ENCODE results near the gene SEC61A2. TPM values are rescaled to one million over a fixed set of nuclear protein-coding genes. Genes with fewer than 3 reads are reported as not detected.

Gene SEC61A2
- total RNA-seq, 2 donors from 2014 or later, result 0.66 to 4.2 TPM

GRCh38 chr10:12205082-12205481 is 75.6 kb downstream of the SEC61A2 start:
- Histone ChIP-seq H3K4me1 (no peaks in the 10 kb centered on the region), H3K36me3 (replicated peaks in 1 of 2; ENCODE audit: insufficient read depth in 1 of 2, low read depth in 2 of 2) (peaks cover 0 to 12% of the 10 kb centered on the region in 2 donors), H3K27ac (no peak overlapping the region), H3K4me3 (no peak overlapping the region), H3K9me3 (no peaks in the 10 kb centered on the region), H3K27me3 (no peaks in the 10 kb centered on the region)
- DNase-seq, result no peak
- no peak for TF ChIP-seq POLR2A (IDR thresholded peaks at IDR 0.05)
- TF ChIP-seq, protein P1, sequence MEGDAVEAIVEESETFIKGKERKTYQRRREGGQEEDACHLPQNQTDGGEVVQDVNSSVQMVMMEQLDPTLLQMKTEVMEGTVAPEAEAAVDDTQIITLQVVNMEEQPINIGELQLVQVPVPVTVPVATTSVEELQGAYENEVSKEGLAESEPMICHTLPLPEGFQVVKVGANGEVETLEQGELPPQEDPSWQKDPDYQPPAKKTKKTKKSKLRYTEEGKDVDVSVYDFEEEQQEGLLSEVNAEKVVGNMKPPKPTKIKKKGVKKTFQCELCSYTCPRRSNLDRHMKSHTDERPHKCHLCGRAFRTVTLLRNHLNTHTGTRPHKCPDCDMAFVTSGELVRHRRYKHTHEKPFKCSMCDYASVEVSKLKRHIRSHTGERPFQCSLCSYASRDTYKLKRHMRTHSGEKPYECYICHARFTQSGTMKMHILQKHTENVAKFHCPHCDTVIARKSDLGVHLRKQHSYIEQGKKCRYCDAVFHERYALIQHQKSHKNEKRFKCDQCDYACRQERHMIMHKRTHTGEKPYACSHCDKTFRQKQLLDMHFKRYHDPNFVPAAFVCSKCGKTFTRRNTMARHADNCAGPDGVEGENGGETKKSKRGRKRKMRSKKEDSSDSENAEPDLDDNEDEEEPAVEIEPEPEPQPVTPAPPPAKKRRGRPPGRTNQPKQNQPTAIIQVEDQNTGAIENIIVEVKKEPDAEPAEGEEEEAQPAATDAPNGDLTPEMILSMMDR (IDR thresholded peaks at IDR 0.05), result no peak
- WGBS, 2 donors, result 76 to 87% methylated on average over 3 of the region's 3 CpGs
- no peak for ATAC-seq
- intact Hi-C loops (cut with DNase I), result no loop called here

- intact Hi-C loops (cut with DNase I), result no loop called here
- Histone ChIP-seq H3K27ac (no peak overlapping the region), H3K27me3 (no peaks in the 10 kb centered on the region), H3K36me3 (replicated peaks in 1 of 2; ENCODE audit: insufficient read depth in 1 of 2, low read depth in 2 of 2) (peaks cover 0 to 19% of the 10 kb centered on the region in 2 donors), H3K4me1 (no peaks in the 10 kb centered on the region), H3K4me3 (no peak overlapping the region), H3K9me3 (no peaks in the 10 kb centered on the region)
- 53 to 76% methylated on average over 3 of the region's 3 CpGs for WGBS, 2 donors
- TF ChIP-seq, protein P1 (IDR thresholded peaks at IDR 0.05), result no peak
- no peak for TF ChIP-seq POLR2A (IDR thresholded peaks at IDR 0.05)
- DNase-seq (no peak), ATAC-seq (no peak)
Measured at GRCh38 chr10:12207114-12207513, 77.6 kb downstream of the SEC61A2 start.

DNA sequence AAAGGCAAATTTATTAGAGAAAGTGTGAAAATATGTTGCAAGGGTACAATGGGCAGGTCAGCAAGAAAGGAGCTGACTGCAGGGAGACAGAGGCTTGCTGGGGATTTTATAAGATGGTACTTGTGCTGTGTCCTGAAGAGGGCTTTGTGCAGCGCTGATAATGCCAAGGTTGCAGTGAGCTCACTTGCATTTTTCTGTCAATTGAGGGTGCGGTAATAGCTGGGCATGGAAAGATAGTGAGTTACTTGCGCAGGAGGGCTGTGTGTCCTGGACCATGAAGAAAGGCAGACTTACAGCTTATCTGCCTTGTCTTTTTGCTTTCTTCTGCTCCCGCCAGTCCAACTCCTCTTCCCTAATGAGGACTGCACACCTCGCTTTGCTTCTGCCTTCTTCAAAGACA is 79.0 kb downstream of the SEC61A2 start:
- WGBS, 2 donors, result 86 to 90% methylated on average over 5 of the region's 5 CpGs
- intact Hi-C loops (cut with DNase I), result no loop called here
- no peak for DNase-seq
- peaks cover 0 to 16% of the 10 kb centered on the region in 2 donors for H3K36me3 ChIP-seq (replicated peaks in 1 of 2; ENCODE audit: insufficient read depth in 1 of 2, low read depth in 2 of 2)
- H3K4me1 ChIP-seq, result no peaks in the 10 kb centered on the region
- H3K27ac ChIP-seq, result no peak overlapping the region
- H3K4me3 ChIP-seq, result no peak overlapping the region
- ATAC-seq, result no peak
- H3K9me3 ChIP-seq, result no peaks in the 10 kb centered on the region
- H3K27me3 ChIP-seq, result no peaks in the 10 kb centered on the region
- TF ChIP-seq POLR2A (IDR thresholded peaks at IDR 0.05), result no peak
- TF ChIP-seq, protein P1 (IDR thresholded peaks at IDR 0.05), result no peak

DNA sequence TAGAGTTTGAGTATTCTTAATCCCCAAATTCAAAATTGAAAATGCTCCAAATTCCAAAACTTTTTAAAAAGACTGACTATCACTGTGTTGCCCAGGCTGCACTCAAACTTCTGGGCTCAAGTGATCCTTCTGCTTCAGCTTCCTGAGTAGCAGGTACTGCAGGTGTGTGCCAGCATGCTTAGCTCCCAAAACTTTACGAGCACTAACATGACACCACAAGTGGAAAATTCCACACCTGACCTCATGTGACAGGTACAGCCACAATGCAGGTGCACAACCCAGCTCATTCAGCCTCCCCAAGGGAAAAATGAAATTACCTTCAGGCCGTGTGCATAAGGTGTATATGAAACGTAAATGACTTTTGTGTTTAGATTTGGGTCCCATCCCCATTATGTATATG is 83.0 kb downstream of the SEC61A2 start:
- no peak for TF ChIP-seq POLR2A (IDR thresholded peaks at IDR 0.05)
- TF ChIP-seq, protein P1 (IDR thresholded peaks at IDR 0.05), result no peak
- DNase-seq, result no peak
- H3K9me3 ChIP-seq, result no peaks in the 10 kb centered on the region
- H3K4me1 ChIP-seq, result peaks cover 13% of the 10 kb centered on the region
- H3K27ac ChIP-seq, result no peak overlapping the region
- H3K4me3 ChIP-seq, result no peak overlapping the region
- WGBS, 2 donors, result 76 to 88% methylated on average over 3 of the region's 3 CpGs
- H3K27me3 ChIP-seq, result no peaks in the 10 kb centered on the region
- no peak for ATAC-seq
- H3K36me3 ChIP-seq (replicated peaks in 1 of 2; ENCODE audit: insufficient read depth in 1 of 2, low read depth in 2 of 2), result peaks cover 0 to 15% of the 10 kb centered on the region in 2 donors
- intact Hi-C loops (cut with DNase I), result no loop called here

GRCh38 chr10:12213621-12214020 is 84.1 kb downstream of the SEC61A2 start:
- peaks cover 4 to 13% of the 10 kb centered on the region in 2 donors for H3K36me3 ChIP-seq (replicated peaks in 1 of 2; ENCODE audit: insufficient read depth in 1 of 2, low read depth in 2 of 2)
- no peak overlapping the region for H3K27ac ChIP-seq
- H3K4me1 ChIP-seq, result peaks cover 13% of the 10 kb centered on the region
- no peaks in the 10 kb centered on the region for H3K27me3 ChIP-seq
- intact Hi-C loops (cut with DNase I), result no loop called here
- no peak overlapping the region for H3K4me3 ChIP-seq
- ATAC-seq (no peak), DNase-seq (no peak)
- no peaks in the 10 kb centered on the region for H3K9me3 ChIP-seq
- 55 to 70% methylated on average over 3 of the region's 3 CpGs for WGBS, 2 donors
- TF ChIP-seq, protein P1 (IDR thresholded peaks at IDR 0.05), result no peak
- no peak for TF ChIP-seq POLR2A (IDR thresholded peaks at IDR 0.05)

All from body of pancreas (tissue), 4 donors.